HG03045 (cell line): ENCODE measurements around the gene NECAP2.
A peak's percentile ranks its signal among the peaks of the same experiment; 100 is the strongest.
"Not testable (repeated sequence)": the region's sequence is repeated elsewhere in the genome, so short reads cannot be mapped to it uniquely, and the experiment has no call there.

Experiments
- ATAC-seq: cut with Tn5 transposase; IDR thresholded peaks from one replicate; pipeline ENCODE4 v1.9.1; 2021; ENCODE audit warnings: mild to moderate bottlenecking, moderate library complexity; ENCODE audit not compliant: unreplicated experiment

NECAP2 gene

DNA sequence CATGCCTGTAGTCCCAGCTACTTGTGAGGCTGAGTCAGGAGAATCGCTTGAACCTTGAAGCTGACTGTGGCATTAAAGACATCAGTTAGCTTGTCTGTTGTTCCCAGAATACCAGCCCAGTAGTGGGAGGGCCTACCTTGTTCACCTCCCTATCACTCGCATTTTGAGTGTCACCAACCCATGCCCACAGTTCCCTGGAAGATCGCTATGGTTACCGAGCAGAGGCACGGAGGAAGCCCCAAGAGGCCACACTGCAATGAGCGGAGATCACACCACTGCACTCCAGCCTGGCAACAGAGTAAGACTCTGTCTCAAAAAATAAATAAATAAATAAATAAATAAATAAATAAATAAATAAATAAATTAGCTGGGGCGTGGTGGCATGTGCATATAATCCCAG, 52.4 kb downstream of the NECAP2 start:
- not testable (repeated sequence) for ATAC-seq

DNA sequence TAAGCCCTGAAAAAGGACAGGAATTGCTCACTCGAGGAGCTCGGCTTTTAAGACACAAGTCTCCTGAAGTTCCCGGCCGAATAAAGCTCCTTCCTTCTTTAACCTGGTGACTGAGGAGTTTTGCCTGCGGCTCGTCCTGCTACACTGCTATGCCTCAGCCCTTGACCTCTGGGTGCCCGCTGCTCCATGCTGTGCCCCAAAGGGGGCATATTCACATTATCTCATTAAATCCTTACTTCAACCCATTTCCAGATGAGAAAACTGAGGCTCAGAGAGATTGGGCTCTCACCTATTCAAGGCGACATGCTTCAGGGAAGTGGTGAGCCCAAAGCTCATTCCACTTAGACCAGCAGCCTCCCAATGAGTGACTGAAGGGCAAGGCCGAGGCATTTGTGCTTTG, 53.2 kb downstream of the NECAP2 start:
- ATAC-seq, result not testable (repeated sequence)

DNA sequence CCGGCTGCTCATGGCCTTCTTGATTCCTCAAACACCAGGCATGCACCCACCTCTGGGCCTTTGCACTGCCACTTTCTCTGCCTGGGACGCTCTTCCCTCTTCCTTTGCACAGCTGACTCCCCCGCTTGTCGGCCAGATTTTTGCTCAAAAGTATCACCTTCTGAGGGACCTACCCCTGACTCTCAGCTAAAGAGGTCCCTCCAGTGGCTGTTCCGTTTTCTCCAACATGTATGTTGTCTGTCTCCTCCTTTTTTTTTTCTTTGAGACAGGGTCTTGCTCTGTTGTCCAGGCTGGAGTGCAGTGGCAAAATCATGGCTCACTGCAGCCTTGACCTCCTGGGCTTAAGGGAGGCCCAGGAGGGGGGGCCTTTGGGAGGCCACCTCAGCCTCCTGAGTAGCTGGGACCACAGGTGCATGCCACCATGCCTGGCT, 57.0 kb downstream of the NECAP2 start:
- ATAC-seq, result not testable (repeated sequence)

DNA sequence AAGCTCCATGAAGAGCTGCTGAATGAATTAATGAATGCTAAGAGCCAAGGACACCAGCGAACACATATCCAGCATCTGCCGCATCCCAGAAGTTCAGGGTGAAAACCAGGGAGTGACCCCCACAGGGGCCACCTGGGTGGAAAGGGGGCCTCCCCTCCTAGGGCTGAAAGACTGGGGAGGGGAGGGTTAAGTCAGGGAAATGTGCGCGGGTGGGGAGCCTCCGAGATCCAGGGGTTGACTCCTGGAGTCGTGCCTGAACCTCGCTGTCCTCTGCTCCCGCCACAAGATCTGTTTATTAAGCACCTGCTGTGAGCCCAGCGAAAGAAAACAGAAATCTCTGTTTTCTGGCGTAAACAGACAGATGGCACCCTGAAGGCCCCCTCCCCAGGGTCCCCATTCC, 57.5 kb downstream of the NECAP2 start:
- not testable (repeated sequence) for ATAC-seq

DNA sequence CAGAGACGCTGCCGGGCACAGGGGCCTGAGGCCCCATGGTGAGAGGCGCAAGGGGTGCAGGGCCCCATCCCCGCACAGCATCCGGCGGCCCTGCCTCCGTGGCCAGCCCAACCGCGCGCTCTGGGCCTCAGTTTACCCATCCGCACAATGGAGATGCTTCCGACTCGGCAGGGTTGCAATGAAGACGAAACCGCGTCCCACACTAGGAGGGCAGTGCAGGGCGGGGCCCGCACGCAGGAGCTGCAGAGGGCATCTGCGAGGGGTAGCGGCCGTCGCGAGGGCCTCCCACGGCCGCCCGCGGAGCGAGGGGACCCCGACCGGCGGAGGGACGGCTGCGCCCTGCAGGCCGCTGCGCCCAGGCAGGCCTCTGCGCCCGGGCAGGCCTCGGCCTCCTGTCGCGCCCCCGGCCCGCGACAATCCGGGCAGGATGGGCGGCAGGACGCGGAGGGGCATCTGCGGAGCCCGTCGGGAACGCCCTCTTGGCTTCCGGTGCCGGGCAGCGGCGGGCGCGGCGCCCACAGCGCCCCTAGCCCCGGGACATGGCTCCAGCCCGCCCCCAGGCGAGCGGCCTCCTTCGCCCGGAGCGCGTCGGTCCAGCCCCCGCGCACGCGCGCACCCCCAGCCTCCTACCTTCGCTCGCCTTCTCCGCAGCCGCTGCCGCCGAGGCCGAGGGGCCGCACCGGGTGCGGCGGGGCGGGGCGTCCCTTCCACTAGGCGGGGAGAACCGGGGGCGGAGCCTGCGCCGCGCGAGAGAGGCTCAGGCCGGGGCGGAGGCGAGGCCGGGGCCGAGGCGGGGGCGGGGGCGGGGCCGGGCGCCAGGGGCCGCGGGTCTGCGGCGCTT, 58.3 kb downstream of the NECAP2 start:
- peak; percentile 87 for ATAC-seq

DNA sequence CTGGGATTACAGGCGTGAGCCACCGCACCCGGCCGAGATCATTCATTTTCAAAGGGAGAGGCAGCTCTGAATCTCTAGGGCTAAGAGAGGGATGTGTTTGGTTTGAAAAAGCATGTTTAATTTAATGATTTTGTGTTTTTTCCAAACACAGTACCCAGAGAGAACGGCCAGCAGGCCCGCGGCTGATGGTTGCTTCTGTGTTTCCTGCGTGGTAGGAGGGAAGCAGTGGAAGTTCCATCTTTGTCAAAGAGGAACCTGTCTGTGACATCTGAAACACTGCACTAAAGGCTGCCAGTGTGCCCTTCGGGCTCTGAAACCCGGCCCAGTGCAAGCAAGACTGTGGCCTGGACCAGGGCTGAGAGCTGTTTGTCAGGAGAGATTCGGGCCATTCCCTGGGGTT, 59.9 kb downstream of the NECAP2 start:
- ATAC-seq, result not testable (repeated sequence)

DNA sequence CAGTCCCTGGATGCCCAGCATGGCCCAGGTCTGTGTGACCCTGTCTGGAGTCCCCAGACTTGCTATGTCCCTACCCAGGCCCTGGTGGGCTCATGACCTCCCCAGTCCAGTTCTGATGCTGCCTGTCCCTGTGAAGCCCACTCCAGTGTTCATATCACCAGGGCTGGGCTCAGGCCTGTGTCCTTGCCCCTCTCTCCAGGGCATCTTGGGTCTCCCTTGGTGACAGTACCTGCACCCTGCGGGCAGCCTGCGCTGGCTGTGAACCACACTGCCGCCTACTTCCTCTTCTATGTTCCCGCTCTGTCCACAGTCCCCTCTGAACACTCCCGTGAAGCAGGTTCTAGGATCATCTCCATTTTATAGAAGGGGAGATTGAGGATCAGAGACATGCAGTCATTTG, 60.5 kb downstream of the NECAP2 start:
- ATAC-seq, result not testable (repeated sequence)

DNA sequence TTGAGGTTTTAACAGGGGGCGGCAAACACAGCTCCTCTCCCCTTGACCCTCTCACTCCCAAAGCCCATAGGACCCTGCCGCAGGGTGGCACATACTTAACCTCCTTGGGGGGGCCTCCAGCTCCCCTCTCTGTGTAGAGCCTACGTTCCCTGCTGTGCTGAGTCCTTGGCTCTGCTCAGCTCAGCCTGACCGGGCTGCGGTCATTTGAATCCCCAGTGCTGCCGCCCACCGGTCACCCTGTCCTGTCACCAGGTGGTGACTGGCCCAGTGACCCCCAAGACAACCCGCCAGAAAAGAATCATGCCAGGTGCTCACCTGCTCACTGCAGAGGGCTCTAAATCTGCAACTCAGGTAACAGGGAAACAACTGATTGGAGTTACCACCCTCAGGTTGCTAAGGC, 60.9 kb downstream of the NECAP2 start:
- ATAC-seq, result not testable (repeated sequence)

DNA sequence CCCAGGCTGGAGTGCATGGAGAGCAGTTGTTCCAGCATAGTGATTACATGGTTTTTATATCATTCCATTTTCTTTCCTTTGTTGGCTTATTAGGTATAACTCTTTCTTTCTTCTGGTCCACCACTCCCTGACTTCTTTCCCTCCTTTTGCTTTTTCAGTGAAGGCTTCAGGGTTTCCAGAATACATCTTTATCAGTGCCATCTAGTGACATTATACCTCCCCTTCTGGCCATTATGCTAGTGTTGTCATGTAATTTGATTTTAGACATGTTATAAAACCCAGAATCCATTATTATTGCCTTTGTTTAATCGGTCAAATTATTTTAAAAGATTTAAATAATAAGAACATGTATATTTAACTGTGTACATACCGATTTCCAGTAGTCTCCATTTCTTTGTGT, 63.0 kb downstream of the NECAP2 start:
- no peak for ATAC-seq

DNA sequence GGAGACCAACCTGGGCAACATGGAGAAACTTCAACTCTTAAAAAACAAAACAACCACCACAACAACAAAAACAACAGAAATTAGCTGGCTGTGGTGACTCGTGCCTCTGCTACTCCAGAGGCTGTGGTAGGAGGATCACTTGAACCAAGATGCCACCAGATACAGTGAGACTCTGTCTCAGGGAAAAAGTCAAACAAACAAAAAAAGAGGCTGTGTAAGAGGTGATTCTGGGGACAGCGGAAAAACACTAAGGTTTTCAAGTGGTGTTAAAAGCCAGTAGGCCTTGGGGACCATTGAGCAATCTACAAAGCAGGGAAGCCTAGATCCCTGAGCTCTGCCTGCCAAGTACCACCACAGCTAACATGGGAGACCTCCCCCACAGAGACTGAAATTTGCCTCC, 65.3 kb downstream of the NECAP2 start:
- not testable (repeated sequence) for ATAC-seq

DNA sequence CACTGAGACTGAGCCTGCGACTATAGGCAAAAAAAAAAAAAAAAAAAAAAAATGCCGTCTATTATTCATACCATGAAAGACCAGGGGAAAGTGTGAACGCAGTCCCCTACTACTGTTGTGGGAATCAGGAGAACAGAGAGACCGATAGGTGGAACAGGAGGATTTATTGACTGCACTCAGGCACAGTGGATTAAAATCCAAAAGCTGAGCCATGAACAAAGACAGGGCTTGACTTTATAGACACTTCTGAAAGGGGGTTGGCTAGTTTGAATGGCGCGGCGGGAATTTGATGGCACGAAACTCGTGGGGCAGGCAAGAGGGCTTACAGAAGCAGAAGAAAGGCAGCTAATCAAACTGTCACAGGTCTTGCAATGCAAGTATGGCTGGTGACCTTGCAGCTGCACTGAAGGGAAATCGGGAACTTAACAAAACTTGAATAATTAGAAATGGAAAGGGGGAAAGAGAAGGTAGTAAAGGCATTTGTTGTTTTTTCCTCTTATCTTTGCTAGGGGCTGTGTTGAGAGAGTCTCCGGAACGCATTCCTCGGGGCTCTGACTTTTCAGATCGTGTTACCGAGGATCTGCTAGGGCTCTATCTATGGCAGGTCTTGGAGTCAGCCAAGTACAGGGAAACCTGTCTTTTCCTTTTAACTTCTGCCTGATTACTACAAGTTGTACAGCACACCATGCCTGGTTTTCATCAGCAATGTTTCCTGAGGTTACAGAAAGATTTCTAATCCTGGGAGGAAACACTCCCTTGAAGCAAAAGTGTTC, 66.0 kb downstream of the NECAP2 start:
- ATAC-seq, result not testable (repeated sequence)

DNA sequence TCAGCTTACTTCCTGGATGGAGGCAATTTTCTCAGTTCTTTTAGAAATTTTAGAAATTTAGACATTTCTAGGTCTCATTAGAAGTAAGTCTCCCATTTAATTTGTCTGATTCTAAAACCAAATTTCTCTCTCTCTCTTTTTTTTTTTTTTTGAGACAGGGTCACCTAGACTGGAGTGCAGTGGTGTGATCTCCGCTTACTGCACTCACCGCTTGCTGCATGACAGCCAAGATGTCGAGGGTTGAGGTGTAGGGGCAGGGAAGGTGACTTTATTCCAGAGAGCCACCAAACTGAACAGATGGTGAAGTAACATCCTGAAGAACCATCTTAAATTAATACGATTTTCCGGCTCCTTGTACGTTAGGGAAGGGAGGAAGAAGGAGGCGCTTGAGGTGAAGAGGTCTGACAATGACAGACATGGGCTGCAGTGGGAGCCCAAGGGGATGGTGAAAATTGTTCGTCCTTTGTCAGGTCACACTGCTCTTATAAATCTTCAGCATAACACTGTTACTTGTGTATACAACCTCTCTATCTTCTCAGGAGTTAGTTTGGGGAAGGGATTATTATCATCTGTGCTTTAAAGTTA, 68.4 kb downstream of the NECAP2 start:
- ATAC-seq, result not testable (repeated sequence)
